GM19455 (cell line): ENCODE measurements around the gene IP6K2.
"Not testable (repeated sequence)": the region's sequence is repeated elsewhere in the genome, so short reads cannot be mapped to it uniquely, and the experiment has no call there.

Source experiments
- ATAC-seq: cut with Tn5 transposase; IDR thresholded peaks from one replicate; pipeline ENCODE4 v1.9.1; 2021; ENCODE audit not compliant: unreplicated experiment

IP6K2 gene

DNA sequence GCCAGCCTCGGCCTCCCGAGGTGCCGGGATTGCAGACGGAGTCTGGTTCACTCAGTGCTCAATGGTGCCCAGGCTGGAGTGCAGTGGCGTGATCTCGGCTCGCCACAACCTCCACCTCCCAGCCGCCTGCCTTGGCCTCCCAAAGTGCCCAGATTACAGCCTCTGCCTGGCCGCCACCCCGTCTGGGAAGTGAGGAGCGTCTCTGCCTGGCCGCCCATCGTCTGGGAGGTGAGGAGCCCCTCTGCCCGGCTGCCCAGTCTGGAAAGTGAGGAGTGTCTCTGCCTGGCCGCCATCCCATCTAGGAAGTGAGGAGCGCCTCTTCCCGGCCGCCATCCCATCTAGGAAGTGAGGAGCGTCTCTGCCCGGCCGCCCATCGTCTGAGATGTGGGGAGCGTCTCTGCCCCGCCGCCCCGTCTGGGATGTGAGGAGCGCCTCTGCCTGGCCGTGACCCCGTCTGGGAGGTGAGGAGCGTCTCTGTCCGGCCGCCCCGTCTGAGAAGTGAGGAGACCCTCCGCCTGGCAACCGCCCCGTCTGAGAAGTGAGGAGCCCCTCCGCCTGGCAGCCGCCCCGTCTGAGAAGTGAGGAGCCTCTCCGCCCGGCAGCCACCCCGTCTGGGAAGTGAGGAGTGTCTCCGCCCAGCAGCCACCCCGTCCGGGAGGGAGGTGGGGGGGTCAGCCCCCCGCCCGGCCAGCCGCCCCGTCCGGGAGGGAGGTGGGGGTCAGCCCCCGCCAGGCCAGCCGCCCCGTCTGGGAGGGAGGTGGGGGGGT, 16.9 kb upstream of the IP6K2 start:
- ATAC-seq, result not testable (repeated sequence)

DNA sequence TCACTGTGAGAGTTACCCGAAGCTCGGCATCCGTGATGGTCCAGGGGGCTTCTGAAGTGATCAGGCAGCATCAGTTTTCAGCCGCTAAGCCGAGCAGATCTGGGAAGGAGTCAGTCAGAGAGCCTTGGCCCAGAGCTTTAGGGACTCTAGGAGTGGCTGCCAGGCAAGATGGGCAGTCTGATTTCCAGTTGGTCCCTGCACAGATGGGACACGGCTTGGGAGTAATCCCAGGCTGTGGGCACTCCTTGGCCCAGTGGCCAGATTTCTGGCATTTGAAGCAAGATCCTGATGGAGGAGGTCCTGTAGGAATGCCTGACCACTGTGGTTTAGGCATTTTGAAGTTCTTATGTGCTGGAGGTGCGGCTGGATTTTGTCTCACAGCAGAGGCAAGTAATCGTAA, 10.5 kb upstream of the IP6K2 start:
- no peak for ATAC-seq

DNA sequence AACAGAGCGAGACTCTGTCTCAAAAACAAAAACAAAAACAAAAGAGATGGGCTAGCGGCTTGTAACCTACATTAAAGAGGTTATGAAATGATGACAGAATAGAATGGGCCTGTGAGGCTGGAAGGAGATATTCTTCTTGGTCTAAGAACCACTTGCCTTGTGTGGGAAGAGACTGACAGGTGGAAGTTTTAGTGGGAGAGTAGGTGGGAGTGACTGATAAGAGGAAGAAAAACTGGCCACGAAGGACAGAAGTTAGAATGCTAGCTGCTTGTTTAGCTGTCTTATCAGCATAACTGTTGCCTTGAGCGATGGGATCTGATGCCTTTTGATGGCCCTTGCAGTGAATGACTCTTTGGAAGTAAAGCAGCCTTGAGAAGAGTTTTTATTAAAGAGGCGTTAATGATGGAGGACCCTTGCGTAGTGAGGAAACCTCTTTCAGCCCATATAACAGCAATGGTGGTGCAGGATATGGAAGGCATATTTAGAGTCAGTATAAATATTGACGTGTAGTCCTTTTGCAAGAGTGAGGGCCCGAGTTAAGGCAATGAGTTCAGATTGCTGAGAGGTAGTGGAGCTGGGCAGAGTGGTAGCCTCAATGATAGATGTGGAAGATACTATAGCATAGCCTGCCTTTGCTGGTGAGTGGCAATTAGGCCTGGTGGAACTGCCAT, 8.3 kb upstream of the IP6K2 start:
- not testable (repeated sequence) for ATAC-seq

DNA sequence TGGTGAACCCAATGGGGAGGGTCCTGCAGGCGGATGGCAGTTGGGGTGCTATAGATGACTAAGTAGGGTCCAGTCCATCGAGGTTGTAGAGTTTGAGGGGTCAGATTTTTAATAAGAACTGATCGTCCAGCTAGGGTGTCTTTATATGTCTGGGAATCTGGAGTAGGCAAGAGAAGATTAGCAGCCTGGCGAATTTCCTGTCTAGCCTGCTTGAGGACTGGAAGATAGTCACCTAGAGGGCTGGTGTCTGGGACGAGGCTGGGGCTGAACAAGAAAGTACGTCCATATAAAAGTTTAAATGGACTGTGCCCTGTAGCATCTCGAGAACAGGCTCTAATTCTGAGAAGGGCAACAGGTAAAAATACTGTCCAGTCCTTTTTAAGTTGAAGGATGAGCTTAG, 6.7 kb upstream of the IP6K2 start:
- no peak for ATAC-seq

DNA sequence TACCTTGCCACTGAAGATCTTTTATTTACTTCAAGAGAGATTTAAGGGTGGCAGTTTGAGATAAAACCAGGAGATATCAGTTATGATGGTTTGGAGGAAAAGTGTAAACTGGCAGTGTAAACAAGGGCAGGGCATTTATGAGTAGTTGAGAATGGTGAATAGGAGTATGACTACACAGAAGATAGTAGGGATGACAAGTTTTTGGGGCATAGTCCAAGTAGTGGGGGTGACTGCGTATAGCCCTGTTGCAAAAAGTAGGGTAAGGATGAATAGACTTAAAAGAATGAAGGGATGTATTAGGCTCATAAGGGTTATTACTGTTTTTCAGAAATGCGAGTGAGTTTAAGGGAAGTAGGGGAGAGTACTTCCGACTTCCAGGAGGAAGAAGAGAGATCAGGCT, 6.3 kb upstream of the IP6K2 start:
- ATAC-seq, result not testable (repeated sequence)

DNA sequence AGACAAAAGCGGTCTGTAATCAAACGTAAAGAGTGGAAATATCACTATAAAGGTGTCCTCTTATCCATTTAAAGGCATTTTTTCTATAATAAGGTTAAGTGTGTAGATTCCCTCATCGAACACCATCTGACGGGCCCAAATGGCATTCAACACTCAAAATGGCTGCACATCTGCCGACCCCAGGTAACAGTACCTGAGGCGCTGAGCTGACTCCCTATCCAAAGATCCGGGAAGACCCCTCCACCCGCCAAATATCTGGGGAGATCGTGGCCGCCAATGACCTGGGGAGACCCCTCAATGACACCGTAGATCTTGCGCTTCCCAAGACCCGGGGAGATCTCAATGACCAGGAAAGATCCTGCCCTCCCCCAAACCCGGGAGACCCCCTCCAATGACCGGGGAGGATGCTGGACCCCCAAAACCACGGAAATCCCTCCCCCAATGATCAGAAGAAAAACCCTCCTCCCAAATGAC, 476 bp downstream of the IP6K2 start:
- ATAC-seq, result no peak

DNA sequence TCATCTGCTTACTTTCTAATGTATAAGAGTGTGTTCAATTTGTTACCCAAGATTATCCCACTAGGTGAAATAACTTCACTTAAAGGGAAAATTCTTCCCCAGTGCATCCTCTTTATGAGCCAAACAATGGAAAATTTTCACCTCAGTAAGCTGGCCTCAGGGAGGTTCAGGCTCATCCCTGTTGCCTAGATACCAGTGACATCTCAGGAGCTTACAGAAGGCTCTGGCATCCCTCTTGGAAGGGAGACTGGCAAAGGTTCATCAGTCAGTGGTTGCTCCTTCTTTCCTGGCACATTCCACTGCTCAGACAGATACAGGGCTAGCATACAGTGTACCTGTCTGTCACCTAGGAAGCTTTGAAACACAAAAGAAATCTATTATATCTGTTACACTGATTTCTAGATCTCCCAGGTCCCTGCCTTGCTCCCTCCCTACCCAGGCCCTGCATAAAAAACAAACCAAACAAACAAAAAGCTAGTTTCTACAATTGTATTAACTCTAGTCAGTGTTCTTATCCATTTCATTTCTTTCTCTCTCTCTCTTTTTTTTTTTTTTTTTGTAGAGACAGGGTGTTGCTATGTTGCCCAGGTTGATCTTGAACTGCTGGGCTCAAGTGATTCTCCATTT, 1.7 kb downstream of the IP6K2 start:
- ATAC-seq, result no peak

DNA sequence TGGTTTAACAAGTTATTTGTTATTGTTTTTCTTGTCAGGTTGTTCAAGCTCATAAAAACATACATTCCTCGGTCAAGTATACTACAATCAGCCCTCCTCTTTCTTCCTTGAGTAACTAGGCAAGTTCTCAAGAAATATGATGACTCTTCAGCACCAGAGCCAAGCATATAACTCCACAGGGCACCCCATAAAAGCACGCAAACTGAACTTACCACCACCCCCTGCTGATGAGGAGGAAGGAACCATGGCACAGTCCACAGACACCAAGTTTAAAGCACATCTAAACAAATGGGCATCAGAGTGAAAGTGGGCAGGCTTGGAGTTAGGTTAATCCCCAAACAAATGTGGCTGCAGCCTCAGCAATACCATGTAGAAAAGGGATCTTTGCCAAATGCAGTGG, 5.3 kb downstream of the IP6K2 start:
- no peak for ATAC-seq

DNA sequence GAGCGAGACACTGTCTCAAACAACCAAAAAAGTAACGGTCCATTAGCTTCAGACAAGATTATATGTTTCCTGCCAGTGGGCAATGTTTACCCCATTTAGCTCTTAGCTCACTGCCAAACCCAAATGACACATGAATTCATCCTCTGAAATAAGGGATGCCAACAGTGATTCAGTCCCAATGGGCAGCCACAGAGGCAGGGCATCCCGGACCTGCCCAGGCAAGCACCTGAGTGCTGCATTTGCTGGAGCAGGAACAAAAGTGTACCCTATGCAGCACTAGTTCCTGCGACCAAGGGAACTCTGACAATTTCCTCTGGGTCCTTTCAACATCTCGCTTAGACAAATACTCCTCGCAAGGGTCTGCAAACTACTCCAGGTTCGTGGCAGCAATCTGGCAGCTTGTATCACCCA, 8.0 kb downstream of the IP6K2 start:
- ATAC-seq, result no peak

DNA sequence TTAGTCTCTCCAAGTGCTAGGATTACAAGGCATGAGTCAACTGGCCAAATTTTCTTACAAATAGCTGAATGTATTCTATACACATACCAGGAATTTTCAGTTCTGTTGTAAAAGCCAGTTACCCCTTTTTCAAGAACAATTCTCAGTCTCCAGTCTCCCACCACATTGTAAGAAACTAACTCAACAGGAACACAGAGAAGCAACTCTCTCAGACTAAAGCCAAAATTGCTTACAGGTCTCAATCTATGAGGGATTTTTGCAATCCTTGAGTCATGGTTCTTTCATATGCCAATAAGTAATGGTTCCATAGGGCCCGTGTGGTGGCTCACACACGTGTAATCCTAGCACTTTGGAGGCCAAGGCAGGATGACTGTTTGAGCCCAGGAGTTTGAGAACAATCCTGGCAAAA, 8.5 kb downstream of the IP6K2 start:
- no peak for ATAC-seq

DNA sequence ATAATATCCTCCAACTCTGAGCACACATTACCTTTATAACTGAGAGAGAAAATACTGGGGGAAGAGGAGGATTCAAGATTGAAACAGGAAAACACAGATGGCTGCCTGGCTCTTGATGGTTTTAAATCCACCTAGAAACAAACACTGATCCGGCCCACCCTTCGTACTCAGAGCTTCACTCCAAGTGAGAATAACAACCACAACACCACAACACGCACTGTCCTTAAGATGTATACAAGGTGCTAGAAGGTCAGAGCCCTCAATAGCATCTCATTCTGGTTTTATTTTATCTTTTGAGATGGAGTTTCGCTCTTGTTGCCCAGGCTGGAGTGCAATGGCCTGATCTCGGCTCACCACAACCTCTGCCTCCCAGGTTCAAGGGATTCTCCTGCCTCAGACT, 9.9 kb downstream of the IP6K2 start:
- ATAC-seq, result no peak

DNA sequence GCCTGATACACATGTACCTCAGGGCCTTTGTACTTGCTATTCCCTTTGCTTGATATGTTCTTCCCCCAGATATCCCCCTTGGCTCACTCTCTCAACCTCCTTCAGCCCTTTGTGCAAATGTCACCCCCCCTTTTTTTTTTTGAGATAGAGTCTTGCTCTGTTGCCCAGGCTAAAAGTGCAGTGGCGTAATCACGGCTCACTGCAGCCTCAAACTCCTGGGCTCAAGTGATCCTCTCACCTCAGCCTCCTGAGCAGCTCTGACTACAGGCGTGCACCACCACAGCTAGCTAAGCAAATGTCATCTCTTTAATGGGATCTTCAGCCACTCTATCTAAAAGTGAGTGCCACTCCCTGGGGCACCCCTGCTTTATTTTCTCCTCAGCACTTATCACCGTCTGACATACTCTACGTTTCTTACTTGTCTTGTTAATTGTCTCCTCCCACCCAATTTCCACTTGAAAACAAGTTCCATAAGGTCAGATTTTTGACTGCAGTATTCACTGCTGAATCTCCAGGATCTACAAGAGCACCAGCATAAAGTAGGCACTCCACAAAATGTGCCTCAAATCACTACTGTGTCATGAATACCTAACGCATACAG, 14.6 kb downstream of the IP6K2 start:
- no peak for ATAC-seq

DNA sequence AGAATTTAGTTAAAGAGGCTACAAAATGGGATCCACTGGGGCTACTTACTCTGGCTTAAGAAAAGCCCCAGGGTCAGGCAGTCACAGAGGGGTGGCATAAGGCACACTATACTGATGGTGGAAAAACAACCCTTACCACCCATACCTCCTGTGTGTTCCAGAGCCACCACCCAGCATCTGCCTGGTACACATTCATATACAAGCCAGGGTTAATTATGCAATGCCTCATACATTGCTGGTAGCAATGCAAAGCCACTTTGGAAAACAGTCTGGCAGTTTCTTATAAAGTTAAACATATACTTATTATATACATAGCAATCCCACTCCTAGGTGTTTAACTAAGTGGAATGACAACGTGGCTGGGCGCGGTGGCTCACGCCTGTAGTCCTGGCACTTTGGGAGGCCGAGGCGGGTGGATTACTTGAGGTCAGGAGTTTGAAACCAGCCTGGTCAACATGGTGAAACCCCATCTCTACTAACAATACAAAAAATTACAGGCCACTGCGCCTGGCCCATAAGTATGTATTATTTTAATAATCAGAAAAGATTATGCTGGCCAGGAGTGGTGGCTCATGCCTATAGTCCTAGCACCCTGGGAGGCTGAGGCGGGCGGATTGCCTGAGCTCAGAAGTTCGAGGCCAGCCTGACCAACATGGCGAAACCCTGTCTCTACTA, 16.2 kb downstream of the IP6K2 start:
- ATAC-seq, result no peak

DNA sequence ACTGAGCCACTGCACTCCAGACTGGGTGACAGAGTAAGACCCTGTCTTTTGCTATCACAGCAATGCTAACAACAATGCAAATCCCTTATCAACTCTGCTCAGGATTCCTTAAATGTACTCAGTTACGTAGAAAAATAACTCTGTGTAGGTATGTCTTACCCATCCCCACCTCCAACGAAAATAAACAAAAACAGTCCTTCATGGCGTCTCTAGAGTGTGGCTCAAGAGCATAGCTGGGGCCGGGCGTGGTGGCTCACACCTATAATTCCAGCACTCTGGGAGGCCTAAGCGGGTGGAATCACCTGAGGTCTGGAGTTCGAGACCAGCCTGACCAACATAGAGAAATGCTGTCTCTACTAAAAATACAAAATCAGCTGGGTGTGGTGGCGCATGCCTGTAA, 18.1 kb downstream of the IP6K2 start:
- no peak for ATAC-seq

DNA sequence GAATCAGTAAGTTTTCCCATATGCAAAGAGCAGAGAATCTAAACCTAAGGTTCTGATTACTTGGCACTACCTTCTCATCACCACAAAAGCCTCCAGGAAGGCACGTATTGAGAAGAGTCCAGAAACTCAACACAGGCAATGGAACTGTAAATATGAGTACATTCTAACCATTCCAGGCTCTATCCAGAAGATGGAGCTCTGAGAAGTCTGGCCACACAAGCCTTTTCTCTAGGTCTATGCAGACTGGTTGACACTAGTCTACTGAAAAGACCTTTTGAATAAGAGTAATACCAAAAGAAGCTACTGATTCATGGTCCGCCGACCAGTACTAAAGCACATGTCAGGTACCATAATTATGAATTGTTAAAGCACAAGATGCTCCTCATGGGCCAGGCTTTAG, 19.1 kb downstream of the IP6K2 start:
- no peak for ATAC-seq

DNA sequence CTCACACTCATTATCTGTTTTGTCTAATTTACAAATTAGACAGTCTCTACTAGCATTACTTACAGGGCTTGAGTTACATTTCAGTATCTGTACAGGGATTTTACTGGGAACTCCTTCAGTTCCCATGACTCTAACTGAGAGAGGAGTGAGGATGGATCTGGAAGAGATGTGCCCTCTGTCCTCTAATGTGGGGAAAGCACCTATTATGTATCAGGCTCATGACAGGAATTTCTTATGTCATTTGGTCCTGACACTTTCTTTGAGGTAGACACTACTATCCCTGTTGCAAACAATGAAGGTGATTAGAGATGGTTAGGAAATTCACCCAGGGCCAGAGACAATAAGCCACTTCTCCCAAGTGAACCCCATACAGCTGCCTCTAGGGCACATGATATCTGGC, 20.4 kb downstream of the IP6K2 start:
- ATAC-seq, result no peak

DNA sequence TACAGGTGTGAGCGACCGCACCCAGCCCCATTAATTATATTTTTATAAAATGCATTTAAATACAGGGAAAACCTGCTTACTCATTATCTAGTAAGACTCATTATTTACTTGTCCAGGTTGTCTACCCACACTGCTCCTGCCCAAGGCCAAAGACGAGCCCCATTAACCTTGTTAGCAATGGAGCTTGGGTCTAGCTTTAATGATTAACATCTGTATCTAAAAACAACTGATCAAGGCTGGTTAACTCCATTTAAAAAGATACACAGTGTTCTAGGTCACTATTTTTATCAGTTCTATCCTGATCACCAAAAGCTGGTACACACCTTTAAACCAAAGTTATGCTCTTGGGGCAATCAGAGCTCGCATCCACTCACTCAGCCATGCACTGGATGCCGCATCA, 20.9 kb downstream of the IP6K2 start:
- ATAC-seq, result no peak

DNA sequence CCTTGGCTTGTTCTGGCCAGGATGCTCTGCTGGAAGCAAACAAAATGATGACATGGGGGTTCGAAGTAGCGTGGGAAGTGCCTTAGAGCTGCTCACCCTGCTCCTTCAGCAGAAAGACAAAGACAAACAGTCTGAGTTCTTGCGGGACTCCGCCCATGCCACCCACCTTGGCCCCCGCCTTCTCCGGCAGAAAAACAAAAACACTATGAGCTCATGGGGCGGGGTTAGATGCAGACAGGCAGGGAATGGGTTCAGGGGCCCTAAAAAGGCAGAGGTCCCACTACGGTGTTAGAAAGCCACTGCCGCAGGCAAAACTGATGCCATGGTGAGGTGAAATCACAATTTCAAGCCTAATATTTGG, 21.6 kb downstream of the IP6K2 start:
- ATAC-seq, result no peak

DNA sequence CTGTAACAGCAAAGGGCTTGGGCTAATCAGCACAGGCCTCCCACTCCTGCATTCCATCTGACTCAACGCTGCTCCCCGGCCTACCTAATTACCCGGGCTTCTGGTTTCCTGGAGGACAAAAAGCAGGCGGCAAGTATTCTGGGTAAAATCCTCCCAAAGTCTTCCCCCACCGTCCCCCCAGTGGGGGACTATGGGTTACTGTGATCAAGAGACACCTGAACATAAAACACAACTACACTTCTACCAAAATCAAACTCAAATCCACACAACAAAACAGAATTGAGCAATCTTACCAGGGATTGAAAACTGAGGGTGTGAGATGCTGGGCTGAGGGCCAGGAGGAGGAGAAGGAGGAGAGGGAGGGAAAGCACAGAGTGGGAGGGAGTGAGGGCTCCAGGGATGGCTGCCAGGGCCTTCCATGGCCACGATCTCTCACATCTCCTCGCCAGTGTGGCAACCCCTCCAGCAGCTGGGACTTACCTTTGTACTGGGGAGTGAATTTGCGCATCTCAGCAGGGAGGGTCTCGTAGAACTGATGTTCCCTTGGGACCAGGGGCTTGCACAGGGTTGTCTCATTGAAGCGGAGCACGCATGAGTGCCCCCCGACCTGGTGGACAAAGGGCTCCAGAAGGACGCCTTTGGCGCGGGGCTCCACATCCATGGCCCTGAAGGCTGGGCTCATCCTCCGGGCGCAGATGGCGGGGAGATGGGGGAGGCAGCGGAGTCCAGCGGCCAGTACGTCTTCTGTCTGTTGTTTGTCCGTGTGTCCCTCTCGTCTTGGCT, 22.2 kb downstream of the IP6K2 start:
- ATAC-seq, result no peak

DNA sequence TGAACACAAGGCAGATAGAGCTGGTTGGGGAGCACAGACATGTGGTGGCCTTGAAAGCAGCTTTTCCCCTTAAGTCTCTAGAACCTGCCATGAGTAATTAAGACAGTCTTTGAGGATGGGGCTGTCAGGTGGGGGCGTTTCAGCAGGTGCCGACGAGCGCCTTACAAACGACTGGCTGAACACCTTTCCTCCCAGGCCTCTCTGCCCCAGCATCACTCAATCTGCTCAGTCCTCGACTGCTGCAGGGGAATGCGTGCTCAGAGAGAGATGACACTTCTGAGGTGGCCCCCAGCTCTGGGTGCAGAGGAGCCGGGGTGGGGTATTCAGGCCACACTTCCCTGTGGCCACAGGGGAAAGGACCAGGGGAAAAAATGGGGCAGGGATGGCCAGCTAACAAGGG, 23.2 kb downstream of the IP6K2 start:
- no peak for ATAC-seq

DNA sequence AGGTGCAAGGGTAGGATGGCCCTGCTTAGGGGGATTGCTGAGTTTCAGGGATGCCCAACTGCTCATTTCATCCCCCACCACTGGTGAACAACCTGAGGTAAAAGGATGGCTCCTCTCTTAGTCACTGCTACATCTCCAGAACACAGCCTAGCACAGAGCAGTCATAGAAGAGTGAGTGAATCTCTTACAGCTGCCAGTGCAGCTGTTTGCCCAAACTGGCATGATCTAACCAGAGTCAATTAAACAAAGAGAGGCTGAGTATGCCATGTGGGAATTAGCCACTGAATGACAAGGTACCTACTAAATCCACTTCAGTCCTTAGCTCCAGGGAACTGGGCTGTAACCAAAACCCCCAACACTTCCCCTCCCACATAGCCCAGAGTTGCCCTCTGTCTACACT, 24.5 kb downstream of the IP6K2 start:
- ATAC-seq, result no peak
